Endodermal cell (in vitro differentiated cells): Measurements from ENCODE around the gene KLRG1. TPM values are rescaled to one million over a fixed set of nuclear protein-coding genes. Genes with fewer than 3 reads are reported as not detected.

Source experiments
- DNase-seq: peaks from one replicate; pipeline ENCODE4 v3.0.0-alpha.2; 2017
- H3K27ac ChIP-seq: 2 replicates; pipeline ENCODE4 v1.5.1; 2013; ENCODE audit warnings: mild to moderate bottlenecking, low read depth, low read length, moderate library complexity
- H3K27me3 ChIP-seq: 2 replicates; pipeline ENCODE4 v1.6.1; 2013; ENCODE audit warnings: mild to moderate bottlenecking, low read length, moderate library complexity; ENCODE audit not compliant: insufficient read depth, control insufficient read depth, poor library complexity, severe bottlenecking
- H3K36me3 ChIP-seq: 2 replicates; pipeline ENCODE4 v1.7.0; 2013; ENCODE audit warnings: mild to moderate bottlenecking, low read length, moderate library complexity; ENCODE audit not compliant: control insufficient read depth, insufficient read depth
- H3K4me1 ChIP-seq: one replicate; pipeline ENCODE4 v1.7.0; 2013; ENCODE audit warnings: low read length; ENCODE audit not compliant: control insufficient read depth, insufficient read depth
- H3K4me3 ChIP-seq: 2 replicates; pipeline ENCODE4 v1.5.1; 2013; ENCODE audit warnings: mild to moderate bottlenecking, low read length, moderate library complexity
- H3K9ac ChIP-seq: 2 replicates; pipeline ENCODE4 v1.6.1; 2013; ENCODE audit warnings: mild to moderate bottlenecking, low read length, moderate library complexity; ENCODE audit not compliant: poor library complexity, severe bottlenecking; ENCODE audit errors: extremely low read depth
- H3K9me3 ChIP-seq: 2 replicates; pipeline ENCODE4 v1.6.1; 2013; ENCODE audit warnings: mild to moderate bottlenecking, low read length, moderate library complexity; ENCODE audit not compliant: control insufficient read depth
- H3K27ac Mint-ChIP-seq: 2 replicates; pipeline ENCODE4 v1.8.0; 2020; ENCODE audit warnings: mixed read lengths
- H3K27me3 Mint-ChIP-seq: 2 replicates; pipeline ENCODE4 v1.8.0; 2021; ENCODE audit warnings: mild to moderate bottlenecking, mixed read lengths; ENCODE audit not compliant: insufficient read depth
- H3K36me3 Mint-ChIP-seq: 2 replicates; pipeline ENCODE4 v1.8.0; 2020; ENCODE audit warnings: low read depth, mixed read lengths
- H3K4me1 Mint-ChIP-seq: 2 replicates; pipeline ENCODE4 v1.8.0; 2020; ENCODE audit warnings: mixed read lengths
- H3K4me3 Mint-ChIP-seq: 2 replicates; pipeline ENCODE4 v1.8.0; 2020; ENCODE audit warnings: mild to moderate bottlenecking, moderate library complexity, mixed read lengths
- H3K9me3 Mint-ChIP-seq: 2 replicates; pipeline ENCODE4 v1.8.0; 2020; ENCODE audit warnings: mild to moderate bottlenecking, mixed read lengths
- WGBS, 2 experiments: methylation state at CpG; one replicate each; pipeline versions ENCODE4 v1.1.5 to v1.1.7; 2013; ENCODE audit warnings: missing lambda C conversion rate in 2 of 2, mixed read lengths in 1 of 2; ENCODE audit not compliant: insufficient coverage in 1 of 2, insufficient read length in 1 of 2; 5-methylcytosine and 5-hydroxymethylcytosine counted together
- total RNA-seq, 2 donors: library from RNA; stranded (reverse); fragmentation: NEBNext Ultra II Directional in 1 of 2; extraction: Animal tissue kit (Norgen Biotek cat#: 25700) in 1 of 2; gene quantifications; 2 replicates in 1 of 2; 3 replicates in 1 of 2; pipeline ENCODE4 v1.2.1, GENCODE V29; 2021
- TF ChIP-seq, protein P1 (sequence below): fragments of 200-600 bp; sonication (generic); conservative IDR thresholded peaks from 2 replicates; pipeline ENCODE4 v1.5.0; 2021; ENCODE audit warnings: antibody characterized with exemption, mild to moderate bottlenecking

KLRG1 gene
- total RNA-seq, 2 donors from 2014 or later, result 3.1 TPM

DNA sequence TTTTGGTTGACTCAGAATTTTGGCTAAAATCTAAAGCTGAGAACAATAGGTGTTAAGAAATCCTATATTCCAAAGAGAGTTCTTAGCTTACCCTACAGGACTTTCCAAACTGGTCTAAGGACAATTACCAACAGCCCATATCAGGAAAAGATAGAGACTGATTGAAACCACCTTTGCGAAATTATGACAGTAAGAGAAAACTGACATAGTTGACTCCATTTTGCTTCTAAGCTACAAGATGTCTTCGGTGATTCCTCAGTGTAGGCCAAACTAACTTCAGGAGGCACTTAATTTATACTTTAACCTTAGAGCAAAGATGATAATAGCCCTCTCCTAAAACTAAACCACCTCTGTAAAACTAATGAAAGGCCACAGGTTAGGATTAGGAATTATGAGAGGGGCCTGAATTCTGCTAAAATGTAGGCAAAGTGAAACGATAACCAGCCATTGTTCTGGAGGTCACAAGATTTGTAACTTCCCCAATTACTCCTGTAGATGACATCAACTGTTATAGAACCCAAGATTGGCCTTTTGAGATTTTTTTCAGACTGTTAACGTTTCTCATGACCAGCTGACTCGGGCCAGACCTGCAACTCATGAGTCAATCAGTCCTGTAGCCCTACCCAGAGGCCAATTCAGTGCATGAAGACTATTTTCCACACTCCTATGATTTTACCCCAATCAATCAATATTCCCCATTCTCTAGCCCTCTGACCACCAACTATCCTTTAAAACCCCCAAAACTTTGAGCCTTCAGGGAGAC lies 43.0 kb downstream of the KLRG1 start:
- peaks cover 11% of the 10 kb centered on the region for H3K9me3 Mint-ChIP-seq
- H3K27me3 ChIP-seq, result no peaks in the 10 kb centered on the region
- DNase-seq, result no peak
- H3K27ac ChIP-seq, result no peak overlapping the region
- no peak overlapping the region for H3K4me3 ChIP-seq
- TF ChIP-seq, protein P1, sequence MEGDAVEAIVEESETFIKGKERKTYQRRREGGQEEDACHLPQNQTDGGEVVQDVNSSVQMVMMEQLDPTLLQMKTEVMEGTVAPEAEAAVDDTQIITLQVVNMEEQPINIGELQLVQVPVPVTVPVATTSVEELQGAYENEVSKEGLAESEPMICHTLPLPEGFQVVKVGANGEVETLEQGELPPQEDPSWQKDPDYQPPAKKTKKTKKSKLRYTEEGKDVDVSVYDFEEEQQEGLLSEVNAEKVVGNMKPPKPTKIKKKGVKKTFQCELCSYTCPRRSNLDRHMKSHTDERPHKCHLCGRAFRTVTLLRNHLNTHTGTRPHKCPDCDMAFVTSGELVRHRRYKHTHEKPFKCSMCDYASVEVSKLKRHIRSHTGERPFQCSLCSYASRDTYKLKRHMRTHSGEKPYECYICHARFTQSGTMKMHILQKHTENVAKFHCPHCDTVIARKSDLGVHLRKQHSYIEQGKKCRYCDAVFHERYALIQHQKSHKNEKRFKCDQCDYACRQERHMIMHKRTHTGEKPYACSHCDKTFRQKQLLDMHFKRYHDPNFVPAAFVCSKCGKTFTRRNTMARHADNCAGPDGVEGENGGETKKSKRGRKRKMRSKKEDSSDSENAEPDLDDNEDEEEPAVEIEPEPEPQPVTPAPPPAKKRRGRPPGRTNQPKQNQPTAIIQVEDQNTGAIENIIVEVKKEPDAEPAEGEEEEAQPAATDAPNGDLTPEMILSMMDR, result no peak
- no peaks in the 10 kb centered on the region for H3K27me3 Mint-ChIP-seq
- H3K4me1 Mint-ChIP-seq, result peaks cover 37% of the 10 kb centered on the region
- peaks cover 2% of the 10 kb centered on the region for H3K4me1 ChIP-seq
- 89 to 91% methylated on average over 5 of the region's 5 CpGs for WGBS, 2 experiments
- no peaks in the 10 kb centered on the region for H3K9me3 ChIP-seq
- no peak overlapping the region for H3K4me3 Mint-ChIP-seq
- peaks cover 3% of the 10 kb centered on the region for H3K36me3 Mint-ChIP-seq
- no peak overlapping the region for H3K9ac ChIP-seq
- H3K36me3 ChIP-seq, result no peaks in the 10 kb centered on the region
- H3K27ac Mint-ChIP-seq, result no peak overlapping the region

DNA sequence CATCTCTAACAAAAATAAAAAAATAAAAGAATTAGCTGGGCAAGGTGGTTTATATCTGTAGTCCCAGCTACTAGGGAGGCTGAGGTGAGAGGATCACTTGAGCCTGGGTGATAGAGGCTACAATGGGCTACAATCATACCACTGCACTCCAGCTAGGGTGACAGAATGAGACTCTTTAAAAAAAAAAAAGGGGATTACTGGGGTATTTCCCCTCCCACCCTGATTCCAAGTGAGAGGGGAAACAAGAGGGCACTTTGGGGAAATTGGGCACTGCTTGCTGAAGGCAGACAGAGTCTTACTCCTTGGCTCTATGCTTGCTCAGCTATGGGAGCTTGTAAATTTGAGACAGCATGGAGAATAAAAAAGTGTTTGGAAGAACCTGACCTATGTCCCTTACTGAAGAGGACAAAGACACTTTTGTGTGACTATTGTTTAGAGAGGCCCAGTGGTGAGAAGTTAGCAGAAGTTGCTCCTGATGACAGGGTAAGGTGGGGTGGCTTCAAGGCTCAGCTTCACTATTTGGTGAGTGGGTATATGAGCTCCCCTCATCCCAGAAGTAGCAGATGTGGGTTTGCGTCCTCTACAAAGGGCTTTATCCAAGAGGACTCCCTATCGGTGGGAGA lies 44.0 kb downstream of the KLRG1 start:
- Histone ChIP-seq H3K9me3 (no peaks in the 10 kb centered on the region), H3K4me1 (peaks cover 2% of the 10 kb centered on the region), H3K27ac (no peak overlapping the region), H3K36me3 (no peaks in the 10 kb centered on the region), H3K27me3 (no peaks in the 10 kb centered on the region), H3K9ac (no peak overlapping the region), H3K4me3 (no peak overlapping the region)
- no peaks in the 10 kb centered on the region for H3K27me3 Mint-ChIP-seq
- peaks cover 37% of the 10 kb centered on the region for H3K4me1 Mint-ChIP-seq
- H3K27ac Mint-ChIP-seq, result no peak overlapping the region
- H3K36me3 Mint-ChIP-seq, result peaks cover 3% of the 10 kb centered on the region
- TF ChIP-seq, protein P1, result no peak
- peaks cover 11% of the 10 kb centered on the region for H3K9me3 Mint-ChIP-seq
- 94 to 97% methylated on average over 2 of the region's 2 CpGs for WGBS, 2 experiments
- no peak for DNase-seq
- no peak overlapping the region for H3K4me3 Mint-ChIP-seq

DNA sequence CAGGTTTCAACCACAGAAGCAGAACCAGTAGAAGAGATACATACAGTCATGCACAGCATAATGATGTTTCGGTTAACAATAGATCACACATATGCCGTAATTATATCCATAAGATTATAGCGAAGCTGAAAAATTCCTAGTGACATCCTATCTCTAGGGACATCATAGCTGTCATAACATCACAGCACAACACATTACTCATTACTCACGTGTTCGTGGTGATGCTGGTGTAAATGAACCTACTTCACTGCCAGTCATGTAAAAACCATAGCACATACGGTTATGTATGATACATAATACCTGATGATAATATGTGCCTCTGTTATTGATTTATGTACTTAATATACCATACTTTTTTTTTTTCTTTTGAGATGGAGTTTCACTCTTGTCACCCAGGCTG lies 44.7 kb downstream of the KLRG1 start:
- no peak for DNase-seq
- Mint-ChIP-seq H3K36me3 (no peaks in the 10 kb centered on the region), H3K27me3 (no peaks in the 10 kb centered on the region), H3K27ac (no peak overlapping the region), H3K9me3 (peaks cover 8% of the 10 kb centered on the region), H3K4me1 (peaks cover 37% of the 10 kb centered on the region), H3K4me3 (no peak overlapping the region)
- H3K9me3 ChIP-seq, result no peaks in the 10 kb centered on the region
- H3K27ac ChIP-seq, result no peak overlapping the region
- H3K36me3 ChIP-seq, result no peaks in the 10 kb centered on the region
- H3K4me1 ChIP-seq, result peaks cover 2% of the 10 kb centered on the region
- no peak overlapping the region for H3K4me3 ChIP-seq
- no peak overlapping the region for H3K9ac ChIP-seq
- TF ChIP-seq, protein P1, result no peak
- 97 to 100% methylated on average over 2 to 5 of the region's 6 CpGs for WGBS, 2 experiments
- H3K27me3 ChIP-seq, result no peaks in the 10 kb centered on the region
